NCI-H1436 (cell line): ENCODE results near the gene ADGRB3.
"Not testable (repeated sequence)": the region's sequence is repeated elsewhere in the genome, so short reads cannot be mapped to it uniquely, and the experiment has no call there.

Source experiments
- DNase-seq: peaks from one replicate; lab custom pipeline; 2025; lab: John Stamatoyannopoulos, UW

Gene ADGRB3

DNA sequence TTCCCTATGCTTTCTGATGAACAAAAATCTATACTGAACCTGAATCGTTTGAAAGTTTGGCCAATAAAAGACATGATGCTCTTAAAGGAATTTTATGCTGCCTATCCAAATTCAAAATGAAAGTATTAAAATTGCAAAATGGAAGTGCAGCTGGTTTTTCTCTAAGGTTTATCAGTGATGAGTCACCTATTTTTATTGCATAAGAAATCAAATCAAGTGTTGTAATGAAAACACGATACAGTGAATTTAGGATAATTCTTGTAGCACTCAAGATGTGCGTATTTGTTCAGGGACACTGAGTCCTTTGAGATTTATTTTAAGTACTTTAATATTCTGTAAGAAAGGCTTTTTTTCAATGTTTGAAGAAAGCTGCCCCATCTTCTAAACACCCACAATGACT lies 409.5 kb downstream of the ADGRB3 start:
- DNase-seq = no peak

DNA sequence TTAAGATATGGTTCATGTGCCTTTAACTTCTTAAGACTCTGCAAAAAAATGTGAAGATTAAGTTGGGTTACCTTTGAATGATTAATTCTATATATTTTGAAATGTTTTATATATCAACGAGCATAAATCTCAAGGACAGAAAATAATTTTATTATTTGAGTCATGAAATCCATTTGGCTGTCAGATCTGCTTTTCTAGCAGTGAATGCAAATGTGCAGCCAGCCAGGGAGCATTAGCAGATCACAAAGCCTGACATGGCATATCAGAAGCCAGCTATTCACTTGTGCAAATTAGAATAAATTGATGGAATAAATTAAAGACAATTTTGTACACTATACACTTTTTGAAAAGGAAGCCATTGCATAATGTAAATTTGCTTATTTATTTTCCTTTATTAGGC lies 424.3 kb downstream of the ADGRB3 start:
- no peak for DNase-seq

- DNase-seq = no peak
These were observed 426.0 kb downstream of the ADGRB3 start for GRCh38 chr6:69061066-69061465.

GRCh38 chr6:69063401-69063800 lies 428.3 kb downstream of the ADGRB3 start:
- no peak for DNase-seq

GRCh38 chr6:69064226-69064625 lies 429.1 kb downstream of the ADGRB3 start:
- DNase-seq = no peak

DNA sequence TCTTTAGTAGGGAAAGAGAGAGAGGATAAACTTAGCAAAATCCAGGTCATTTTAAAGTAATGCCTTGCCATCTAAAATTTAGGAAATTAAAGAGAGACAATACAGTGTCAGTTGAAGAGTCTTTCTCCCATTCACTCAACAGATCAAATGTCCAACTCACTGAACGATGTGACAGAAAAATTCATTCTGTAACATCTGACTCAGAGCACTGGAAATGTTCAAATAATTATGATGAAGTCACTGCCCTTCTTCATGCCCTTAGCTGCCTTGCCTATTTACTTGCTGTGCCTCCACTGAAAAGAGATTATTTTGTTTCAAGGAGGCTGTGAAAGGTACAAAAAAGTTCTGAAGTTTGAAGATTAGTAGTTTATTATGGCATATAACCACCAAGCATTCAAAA lies 434.8 kb downstream of the ADGRB3 start:
- DNase-seq = no peak

- no peak for DNase-seq
These were observed 437.7 kb downstream of the ADGRB3 start for GRCh38 chr6:69072796-69073195.

- no peak for DNase-seq
These were observed 449.8 kb downstream of the ADGRB3 start for GRCh38 chr6:69084746-69085335.

- DNase-seq = no peak
These were observed 451.6 kb downstream of the ADGRB3 start for GRCh38 chr6:69086689-69087088.

DNA sequence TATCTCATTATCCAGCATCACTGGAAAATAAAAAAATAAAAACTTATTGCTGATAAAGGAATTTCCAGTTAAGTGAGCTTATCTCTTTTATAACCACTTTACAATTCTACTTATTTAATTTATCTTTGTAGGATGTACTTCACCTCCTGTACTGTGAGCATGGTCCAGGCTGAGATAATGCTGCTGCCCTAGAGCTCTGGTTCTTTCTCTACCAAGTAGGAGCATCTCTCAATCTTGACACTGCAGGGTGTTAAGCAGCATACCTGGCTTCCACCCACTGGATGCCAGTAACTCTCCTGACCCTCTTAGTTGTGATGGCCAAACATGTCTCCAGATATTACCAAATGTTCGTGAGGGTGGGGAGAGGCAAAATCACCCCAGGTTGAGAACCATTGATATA lies 454.5 kb downstream of the ADGRB3 start:
- DNase-seq = no peak

DNA sequence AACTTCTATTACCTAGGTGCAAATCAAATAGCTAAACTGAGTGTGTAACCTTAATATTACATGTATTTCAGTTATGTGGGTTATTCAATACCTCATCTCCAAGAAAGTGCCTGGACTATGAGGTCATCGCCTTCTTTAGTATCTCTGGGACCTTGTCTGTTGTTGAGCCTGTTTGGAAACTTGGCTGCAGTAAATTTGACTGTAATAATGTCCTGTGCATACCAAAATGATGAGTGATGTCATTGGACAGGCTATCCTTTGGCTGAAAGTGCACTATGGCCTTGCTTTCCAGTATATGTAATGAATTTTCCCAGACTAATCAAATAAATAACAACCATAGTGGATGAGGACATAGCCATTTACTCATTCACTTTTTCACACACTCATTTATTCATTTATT lies 455.1 kb downstream of the ADGRB3 start:
- DNase-seq = no peak

DNA sequence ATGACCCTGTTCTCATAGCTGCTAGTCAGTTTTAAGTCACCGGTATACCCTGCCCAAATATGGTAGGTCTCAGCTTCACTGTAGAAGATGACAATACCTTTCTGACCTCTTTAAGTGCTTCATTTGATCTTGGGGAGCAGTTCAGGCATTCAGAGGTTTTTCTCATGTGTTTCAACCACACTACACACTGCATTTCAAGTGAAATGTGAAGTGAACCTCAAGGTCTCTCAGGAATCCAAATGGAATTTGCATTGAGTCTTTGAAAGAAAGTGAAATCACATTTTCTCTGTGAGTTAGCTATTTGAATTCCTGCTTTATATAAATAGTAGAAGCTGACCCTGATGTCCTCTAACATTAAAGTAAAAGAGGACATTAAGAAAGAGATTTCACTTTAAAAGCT lies 461.6 kb downstream of the ADGRB3 start:
- no peak for DNase-seq

- no peak for DNase-seq
These were observed 462.9 kb downstream of the ADGRB3 start for GRCh38 chr6:69097948-69098347.

DNA sequence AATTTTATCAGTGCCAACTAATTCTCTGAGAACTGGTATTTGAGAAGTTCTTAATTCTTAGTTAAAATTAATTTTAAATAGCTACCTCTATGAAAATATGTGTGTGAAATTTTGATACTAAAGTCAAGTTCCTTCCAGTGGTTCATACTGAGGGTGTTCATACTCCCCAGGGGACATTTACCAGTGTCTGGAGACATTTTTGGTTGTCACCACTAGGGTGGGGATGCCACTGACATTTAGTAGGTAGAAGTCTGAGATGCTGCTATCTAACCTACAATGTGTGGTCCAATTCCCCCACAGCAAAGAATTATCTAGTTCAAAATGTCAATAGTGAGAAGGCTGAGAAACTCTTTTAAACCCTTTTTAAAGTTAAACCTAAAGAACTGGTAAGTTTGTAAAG lies 463.8 kb downstream of the ADGRB3 start:
- DNase-seq = no peak

GRCh38 chr6:69100772-69101171 lies 465.7 kb downstream of the ADGRB3 start:
- DNase-seq = no peak

DNA sequence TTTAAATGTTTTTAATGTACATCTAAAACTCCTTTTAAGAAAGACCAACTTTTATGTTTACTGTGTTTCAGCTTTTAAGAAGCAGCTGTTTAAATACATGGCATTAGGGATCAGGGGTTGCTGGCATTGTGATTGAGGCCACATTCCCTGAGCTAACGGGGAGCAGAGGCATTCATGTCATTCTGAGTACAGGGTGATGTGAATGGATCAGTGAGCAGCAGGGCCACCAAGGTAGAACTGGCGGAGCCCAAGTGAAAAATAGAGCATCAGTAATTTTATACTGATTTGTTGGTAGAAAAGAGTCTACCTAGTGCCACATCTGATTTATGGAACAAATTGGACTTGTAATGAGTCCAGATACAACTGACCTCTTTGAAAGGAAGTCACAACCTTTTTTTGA lies 467.3 kb downstream of the ADGRB3 start:
- no peak for DNase-seq

DNA sequence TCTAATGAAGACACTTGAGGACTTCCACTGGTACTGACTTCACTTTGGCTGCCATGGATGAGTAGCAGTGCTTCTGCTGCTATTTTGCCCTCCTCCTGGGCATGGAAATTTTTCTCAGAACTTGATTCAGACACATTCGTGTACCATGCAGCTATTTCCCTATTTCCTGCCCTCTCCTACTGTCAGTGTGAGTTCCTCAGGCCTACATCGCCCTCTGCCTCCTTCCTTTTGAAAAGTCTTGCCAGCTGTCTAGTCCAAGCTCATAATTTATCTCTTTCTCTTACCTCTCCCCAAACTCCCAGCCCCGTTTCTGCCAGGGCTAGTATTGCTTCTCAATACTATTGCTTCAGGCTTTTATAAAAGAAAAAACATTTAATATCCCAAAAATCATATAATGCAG lies 470.2 kb downstream of the ADGRB3 start:
- DNase-seq = no peak

GRCh38 chr6:69106511-69106910 lies 471.4 kb downstream of the ADGRB3 start:
- no peak for DNase-seq

GRCh38 chr6:69111301-69111700 lies 476.2 kb downstream of the ADGRB3 start:
- no peak for DNase-seq

DNA sequence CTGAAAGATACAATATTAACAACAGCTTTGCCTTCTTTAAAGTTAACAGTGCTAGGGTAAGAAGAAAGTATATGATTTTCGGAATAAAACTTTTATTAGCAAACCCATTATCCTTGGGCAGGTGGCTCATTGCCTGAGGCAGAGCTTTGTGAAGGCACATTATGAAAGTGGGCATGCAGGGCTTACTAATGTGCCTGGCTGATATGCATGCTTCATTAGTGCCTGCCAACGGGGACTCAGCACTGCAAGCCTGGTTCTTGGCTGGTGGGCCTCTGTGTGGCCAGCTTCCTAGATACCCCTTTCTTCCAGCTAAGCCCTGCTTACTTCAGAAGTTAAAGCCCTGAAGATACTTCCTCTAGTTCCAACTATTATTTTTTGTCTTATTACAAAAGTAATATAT lies 481.6 kb downstream of the ADGRB3 start:
- no peak for DNase-seq

- not testable (repeated sequence) for DNase-seq
These were observed 486.7 kb downstream of the ADGRB3 start for GRCh38 chr6:69121461-69122406.

DNA sequence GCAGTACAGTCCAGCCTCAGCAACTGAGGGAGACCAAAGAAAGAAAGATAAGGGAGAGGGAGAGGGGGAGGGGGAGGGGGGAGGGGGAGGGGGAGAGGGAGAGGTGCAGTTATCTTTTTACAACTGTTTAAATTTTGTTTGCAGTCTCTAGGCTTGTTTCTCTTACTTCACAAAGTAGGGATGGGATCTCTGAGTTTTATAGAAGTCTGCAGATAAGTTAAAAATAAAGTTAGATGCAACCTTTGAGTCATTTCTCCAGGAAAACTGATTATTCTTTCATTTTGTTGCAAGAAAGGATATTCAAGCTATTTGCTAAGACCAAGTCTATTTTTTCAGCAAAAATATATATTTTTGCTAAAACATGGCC lies 487.3 kb downstream of the ADGRB3 start:
- no peak for DNase-seq

DNA sequence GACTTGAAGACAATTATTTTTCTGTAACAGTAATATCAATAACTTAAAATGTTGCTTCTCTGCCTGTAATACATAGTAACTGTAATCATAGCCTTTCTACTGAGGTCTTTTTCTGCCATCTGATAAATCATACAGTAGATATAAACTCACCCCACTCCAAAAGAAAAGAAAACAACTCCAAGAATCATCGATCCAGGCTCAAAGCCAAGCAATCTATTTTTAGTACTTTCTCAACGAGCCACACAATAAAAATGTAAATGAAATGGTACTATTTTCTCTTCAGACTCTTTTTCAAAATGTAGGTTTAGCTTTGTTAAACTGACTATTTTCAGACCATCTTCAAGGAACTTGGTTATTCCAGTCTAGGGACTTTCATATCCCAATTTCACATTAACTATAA lies 493.3 kb downstream of the ADGRB3 start:
- DNase-seq = no peak

GRCh38 chr6:69129046-69129445 lies 494.0 kb downstream of the ADGRB3 start:
- no peak for DNase-seq
